C4-2B (cell line): Measurements from ENCODE around the gene SFXN3.

ENCODE experiments used
- H3K27ac ChIP-seq: fragments of 450-650 bp; 2 replicates; pipeline ENCODE4 v1.5.1; 2017
- ZFX ChIP-seq: fragments of 450-650 bp; IDR thresholded peaks from 2 replicates; pipeline ENCODE4 v1.6.1; 2017
- TF ChIP-seq, protein P1 (sequence below): fragments of 450-650 bp; conservative IDR thresholded peaks from 2 replicates; pipeline ENCODE4 v1.5.1; 2017; ENCODE audit warnings: mild to moderate bottlenecking

The SFXN3 gene

DNA sequence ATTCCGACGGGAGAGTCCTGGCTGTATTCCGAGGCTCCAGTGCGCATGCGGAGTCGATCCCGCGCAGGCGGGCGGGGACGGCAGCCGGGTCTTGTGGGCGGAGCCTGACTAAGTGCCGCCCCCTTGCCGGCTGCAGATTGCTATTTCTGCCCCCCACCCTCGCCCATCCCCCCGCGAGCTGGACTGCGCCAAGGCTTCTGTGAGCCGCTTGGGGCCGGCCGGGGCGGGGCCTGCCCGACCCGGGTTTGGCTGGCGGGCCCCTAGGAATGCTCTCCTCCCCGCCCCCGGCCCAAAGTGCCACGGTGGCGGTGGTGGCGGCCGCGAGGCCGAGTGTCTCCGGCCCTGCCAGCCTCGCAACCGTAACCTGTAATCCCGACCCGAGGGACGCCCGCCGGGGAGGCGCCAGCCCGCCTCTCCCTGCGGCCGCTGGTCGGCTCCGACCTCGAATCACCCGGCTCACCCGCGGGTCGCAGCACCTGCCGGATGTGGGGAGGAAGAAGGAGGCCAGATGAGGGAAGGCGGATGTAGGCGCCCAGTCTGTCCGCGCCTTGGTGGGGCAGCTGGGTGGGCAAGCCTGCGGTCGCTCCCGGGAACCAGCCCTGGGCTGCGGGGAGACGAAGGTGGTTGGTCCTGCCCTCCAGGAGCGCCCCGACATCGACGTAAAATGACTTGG lies 30.1 kb downstream of the SFXN3 start:
- TF ChIP-seq, protein P1, sequence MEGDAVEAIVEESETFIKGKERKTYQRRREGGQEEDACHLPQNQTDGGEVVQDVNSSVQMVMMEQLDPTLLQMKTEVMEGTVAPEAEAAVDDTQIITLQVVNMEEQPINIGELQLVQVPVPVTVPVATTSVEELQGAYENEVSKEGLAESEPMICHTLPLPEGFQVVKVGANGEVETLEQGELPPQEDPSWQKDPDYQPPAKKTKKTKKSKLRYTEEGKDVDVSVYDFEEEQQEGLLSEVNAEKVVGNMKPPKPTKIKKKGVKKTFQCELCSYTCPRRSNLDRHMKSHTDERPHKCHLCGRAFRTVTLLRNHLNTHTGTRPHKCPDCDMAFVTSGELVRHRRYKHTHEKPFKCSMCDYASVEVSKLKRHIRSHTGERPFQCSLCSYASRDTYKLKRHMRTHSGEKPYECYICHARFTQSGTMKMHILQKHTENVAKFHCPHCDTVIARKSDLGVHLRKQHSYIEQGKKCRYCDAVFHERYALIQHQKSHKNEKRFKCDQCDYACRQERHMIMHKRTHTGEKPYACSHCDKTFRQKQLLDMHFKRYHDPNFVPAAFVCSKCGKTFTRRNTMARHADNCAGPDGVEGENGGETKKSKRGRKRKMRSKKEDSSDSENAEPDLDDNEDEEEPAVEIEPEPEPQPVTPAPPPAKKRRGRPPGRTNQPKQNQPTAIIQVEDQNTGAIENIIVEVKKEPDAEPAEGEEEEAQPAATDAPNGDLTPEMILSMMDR, result no peak
- TF ChIP-seq ZFX, result peak; percentile 42
- H3K27ac ChIP-seq, result peak overlapping the region; percentile 99

DNA sequence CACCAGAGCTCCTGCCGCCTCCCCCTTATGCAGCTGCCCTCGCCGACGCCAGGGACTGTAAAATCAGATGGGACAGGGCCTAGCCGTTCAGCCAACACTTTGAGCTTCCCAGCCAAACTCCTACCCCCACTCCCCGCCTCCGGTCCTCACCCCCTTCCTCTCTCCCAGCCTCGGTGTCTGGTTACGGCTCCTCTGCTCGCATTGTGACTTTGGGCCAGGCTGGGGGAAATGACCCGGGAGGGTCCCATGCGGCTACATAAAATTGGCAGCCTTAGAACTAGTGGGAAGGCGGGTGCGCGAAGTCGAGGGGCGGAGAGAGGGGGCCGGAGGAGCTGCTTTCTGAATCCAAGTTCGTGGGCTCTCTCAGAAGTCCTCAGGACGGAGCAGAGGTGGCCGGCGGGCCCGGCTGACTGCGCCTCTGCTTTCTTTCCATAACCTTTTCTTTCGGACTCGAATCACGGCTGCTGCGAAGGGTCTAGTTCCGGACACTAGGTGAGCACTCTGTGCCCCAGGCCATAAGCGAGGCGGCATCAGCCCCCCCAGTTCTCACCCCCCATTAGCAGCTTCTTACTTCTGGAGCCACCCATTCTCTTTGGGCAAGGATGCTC lies 30.7 kb downstream of the SFXN3 start, which contains the start of gene KAZALD1:
Gene KAZALD1, plus strand, starts transcription at position 366 of the 608 bp plus-strand sequence. CDS start 604 bp downstream, outside the sequence.
- H3K27ac ChIP-seq, result peak within 1 kb of the TSS; percentile 99
- TF ChIP-seq ZFX, result peak; percentile 17; the same call in 1 of the 2 replicates
- TF ChIP-seq, protein P1, result no peak

DNA sequence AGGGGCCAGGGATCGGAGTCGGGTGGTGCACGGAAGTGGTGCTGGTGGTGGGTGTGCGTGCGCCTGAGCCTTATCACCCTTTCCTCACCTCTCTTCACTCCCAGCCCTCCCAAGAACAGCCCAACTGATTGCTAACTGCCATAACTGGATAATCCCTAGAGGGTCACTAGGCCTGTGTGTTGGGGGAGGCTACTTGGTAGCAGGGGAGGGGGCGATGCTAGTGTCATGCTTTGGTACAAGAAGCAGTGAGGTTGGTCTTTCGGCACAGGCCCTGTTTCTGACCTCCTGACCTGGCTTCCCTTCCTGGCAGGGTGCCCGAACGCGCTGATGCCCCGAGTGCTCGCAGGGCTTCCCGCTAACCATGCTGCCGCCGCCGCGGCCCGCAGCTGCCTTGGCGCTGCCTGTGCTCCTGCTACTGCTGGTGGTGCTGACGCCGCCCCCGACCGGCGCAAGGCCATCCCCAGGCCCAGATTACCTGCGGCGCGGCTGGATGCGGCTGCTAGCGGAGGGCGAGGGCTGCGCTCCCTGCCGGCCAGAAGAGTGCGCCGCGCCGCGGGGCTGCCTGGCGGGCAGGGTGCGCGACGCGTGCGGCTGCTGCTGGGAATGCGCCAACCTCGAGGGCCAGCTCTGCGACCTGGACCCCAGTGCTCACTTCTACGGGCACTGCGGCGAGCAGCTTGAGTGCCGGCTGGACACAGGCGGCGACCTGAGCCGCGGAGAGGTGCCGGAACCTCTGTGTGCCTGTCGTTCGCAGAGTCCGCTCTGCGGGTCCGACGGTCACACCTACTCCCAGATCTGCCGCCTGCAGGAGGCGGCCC lies 31.4 kb downstream of the SFXN3 start:
- peak; percentile 66 for TF ChIP-seq ZFX
- TF ChIP-seq, protein P1, result peak; percentile 75
- peak overlapping the region; percentile 99 for H3K27ac ChIP-seq

DNA sequence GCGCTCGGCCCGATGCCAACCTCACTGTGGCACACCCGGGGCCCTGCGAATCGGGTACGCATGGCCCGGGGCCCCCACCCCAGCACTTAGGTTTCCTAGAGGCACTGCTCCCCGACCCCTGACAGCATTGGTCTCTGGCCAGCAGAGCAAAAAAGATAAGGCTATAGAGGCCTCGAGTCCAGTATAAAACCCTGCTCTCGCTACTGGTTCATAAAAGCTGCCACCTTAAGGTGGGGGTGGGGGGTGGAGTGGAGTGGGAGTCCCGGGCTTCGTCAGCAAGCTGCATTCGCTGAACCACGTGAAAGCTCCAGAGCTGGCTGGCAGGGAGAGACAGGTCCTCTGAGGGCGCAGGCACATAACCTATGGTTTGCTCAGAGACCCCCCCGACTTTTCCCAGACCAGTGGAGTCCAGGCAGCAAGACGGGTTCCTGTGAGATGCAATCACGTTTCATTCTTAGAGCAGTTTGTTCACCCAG lies 32.1 kb downstream of the SFXN3 start:
- peak overlapping the region; percentile 99 for H3K27ac ChIP-seq
- TF ChIP-seq ZFX, result no peak
- TF ChIP-seq, protein P1, result no peak

DNA sequence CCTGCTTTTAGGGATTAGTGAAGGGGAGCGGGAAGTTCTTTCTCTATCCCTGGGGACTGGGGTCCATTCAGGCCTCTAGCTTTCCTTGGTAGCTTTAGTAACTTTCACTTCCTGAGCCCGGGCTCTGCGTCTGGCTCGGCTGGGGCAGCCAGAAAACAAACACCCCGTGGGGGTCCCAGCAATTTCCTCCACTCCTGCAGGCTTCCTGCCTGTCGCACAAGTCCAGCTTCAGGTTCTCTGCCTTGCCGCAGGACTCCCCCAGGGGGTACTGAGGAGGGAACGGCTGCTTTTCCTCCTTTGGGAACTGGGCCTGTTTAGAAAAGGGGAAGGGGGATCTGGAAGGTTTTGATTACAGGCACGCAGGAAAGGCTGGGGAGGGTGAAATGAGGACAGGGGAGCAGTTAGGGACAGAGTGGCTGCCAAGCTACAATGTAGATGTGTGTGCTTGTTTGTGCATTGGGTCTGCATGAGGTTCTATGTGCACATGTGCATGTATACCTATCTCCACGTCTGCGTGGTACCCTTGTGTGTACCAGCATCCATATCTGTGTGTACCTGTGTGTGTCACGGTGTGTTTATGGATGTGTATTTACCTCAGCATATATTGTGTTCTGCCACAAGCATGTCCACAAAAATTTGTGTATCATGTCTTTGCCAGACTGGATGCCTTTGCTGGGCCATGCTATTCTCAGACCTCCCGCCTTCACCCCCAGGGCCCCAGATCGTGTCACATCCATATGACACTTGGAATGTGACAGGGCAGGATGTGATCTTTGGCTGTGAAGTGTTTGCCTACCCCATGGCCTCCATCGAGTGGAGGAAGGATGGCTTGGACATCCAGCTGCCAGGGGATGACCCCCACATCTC lies 32.7 kb downstream of the SFXN3 start:
- TF ChIP-seq, protein P1, result no peak
- TF ChIP-seq ZFX, result no peak
- H3K27ac ChIP-seq, result peak overlapping the region; percentile 99

DNA sequence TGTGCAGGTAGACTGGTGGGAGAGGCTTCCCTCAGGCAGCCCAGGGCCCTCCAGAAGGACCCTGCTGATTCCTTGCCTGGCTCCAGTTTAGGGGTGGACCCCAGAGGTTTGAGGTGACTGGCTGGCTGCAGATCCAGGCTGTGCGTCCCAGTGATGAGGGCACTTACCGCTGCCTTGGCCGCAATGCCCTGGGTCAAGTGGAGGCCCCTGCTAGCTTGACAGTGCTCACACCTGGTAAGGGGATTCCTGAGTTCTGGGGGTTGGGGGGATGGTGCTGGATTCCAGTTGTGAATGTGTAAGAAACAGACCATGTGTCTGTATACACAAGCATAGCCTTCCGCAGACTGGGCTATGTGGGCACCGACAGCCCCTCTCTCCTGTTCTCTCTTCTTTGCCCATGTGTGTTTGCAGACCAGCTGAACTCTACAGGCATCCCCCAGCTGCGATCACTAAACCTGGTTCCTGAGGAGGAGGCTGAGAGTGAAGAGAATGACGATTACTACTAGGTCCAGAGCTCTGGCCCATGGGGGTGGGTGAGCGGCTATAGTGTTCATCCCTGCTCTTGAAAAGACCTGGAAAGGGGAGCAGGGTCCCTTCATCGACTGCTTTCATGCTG lies 33.5 kb downstream of the SFXN3 start:
- TF ChIP-seq ZFX, result no peak
- TF ChIP-seq, protein P1, result no peak
- H3K27ac ChIP-seq, result peak overlapping the region; percentile 99
